Sigmoid colon (tissue), 4 donors: ENCODE results near the gene DNAJB12.

ENCODE experiments used
- EP300 ChIP-seq, 4 donors: sonication (generic); formaldehyde crosslinking; IDR thresholded peaks; one replicate each; pipeline ENCODE4 v1.6.1; 2017; ENCODE audit warnings: antibody characterized with exemption in 4 of 4
- POLR2AphosphoS5 ChIP-seq, 4 donors: sonication (generic); formaldehyde crosslinking; IDR thresholded peaks; one replicate each; pipeline ENCODE4 v1.6.1; 2017; ENCODE audit warnings: antibody characterized with exemption in 4 of 4
- TF ChIP-seq, protein P1 (sequence below), 4 experiments: fragments of 450-650 bp in 3 of 4; fragments of 200-600 bp in 1 of 4; IDR thresholded peaks; one replicate each; pipeline ENCODE4 v1.5.1; 2016 to 2019; ENCODE audit warnings: antibody characterized with exemption in 4 of 4, mild to moderate bottlenecking in 3 of 4, moderate library complexity in 2 of 4

DNA sequence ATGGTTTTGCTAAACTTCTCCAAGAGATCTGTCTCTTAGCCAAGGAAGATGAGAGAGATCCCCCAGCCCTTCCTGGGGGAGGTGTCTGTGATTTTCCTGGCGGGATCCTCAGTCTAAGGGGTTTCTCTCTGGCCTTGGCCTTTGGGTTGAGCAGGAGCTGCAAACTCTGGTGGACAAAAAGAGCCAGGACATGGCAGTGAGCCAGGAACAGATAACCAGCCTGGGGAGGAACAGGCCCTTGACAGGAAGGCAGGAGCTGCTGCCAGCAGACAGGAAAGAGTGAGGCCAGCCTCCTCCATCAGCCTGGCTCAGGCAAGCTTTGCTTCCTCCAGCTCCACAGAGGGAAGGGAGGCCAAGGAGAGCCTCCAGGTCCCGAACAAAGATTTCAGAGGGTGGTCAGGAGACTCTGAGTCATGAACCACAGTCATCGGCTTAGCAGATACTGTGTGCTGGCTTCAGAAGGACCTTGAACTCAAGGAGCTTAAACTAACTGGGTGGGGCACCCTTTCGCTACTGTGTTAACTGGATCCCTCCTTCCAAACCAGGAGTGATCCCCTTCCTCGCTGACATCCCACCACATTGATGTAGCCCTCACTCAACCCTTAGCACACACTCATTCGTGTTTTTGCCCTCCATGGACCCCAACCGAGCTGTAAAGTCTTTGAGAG, 46.3 kb downstream of the DNAJB12 start:
- TF ChIP-seq, protein P1, sequence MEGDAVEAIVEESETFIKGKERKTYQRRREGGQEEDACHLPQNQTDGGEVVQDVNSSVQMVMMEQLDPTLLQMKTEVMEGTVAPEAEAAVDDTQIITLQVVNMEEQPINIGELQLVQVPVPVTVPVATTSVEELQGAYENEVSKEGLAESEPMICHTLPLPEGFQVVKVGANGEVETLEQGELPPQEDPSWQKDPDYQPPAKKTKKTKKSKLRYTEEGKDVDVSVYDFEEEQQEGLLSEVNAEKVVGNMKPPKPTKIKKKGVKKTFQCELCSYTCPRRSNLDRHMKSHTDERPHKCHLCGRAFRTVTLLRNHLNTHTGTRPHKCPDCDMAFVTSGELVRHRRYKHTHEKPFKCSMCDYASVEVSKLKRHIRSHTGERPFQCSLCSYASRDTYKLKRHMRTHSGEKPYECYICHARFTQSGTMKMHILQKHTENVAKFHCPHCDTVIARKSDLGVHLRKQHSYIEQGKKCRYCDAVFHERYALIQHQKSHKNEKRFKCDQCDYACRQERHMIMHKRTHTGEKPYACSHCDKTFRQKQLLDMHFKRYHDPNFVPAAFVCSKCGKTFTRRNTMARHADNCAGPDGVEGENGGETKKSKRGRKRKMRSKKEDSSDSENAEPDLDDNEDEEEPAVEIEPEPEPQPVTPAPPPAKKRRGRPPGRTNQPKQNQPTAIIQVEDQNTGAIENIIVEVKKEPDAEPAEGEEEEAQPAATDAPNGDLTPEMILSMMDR (IDR thresholded peaks at IDR 0.05) = no peak
- TF ChIP-seq EP300 (IDR thresholded peaks at IDR 0.05) = no peak
- TF ChIP-seq POLR2AphosphoS5 (IDR thresholded peaks at IDR 0.05) = peak in 2 of 4 donors; percentile 8 to 38
